Thymus (tissue), 11 donors: Measurements from ENCODE around the gene RGS7. TPM values are rescaled to one million over a fixed set of nuclear protein-coding genes. Genes with fewer than 3 reads are reported as not detected.
"Not testable (repeated sequence)": the region's sequence is repeated elsewhere in the genome, so short reads cannot be mapped to it uniquely, and the experiment has no call there.

ENCODE experiments used
- DNase-seq, 9 donors: peaks; one replicate each; pipeline ENCODE4 v3.0.0-alpha.2; 2013; ENCODE audit warnings: low spot score in 9 of 9, low read depth in 6 of 9, missing footprints in 1 of 9
- H3K27ac ChIP-seq, 2 donors: one replicate each; pipeline ENCODE4 v1.5.1; 2013; ENCODE audit warnings: control low read depth in 1 of 2, low read depth in 1 of 2, low read length in 1 of 2, mild to moderate bottlenecking in 1 of 2, moderate library complexity in 1 of 2
- H3K27me3 ChIP-seq, 2 donors: one replicate each; pipeline ENCODE4 v1.5.1; 2013; ENCODE audit warnings: low read length in 1 of 2; ENCODE audit not compliant: control insufficient read depth in 2 of 2, insufficient read depth in 1 of 2
- H3K36me3 ChIP-seq, 2 donors: one replicate each; pipeline ENCODE4 v1.5.1; 2013; ENCODE audit warnings: low read length in 1 of 2, mild to moderate bottlenecking in 1 of 2, moderate library complexity in 1 of 2; ENCODE audit not compliant: control insufficient read depth in 2 of 2, insufficient read depth in 2 of 2
- H3K4me1 ChIP-seq, 2 donors: one replicate each; pipeline ENCODE4 v1.5.1; 2013; ENCODE audit warnings: low read length in 2 of 2; ENCODE audit not compliant: control insufficient read depth in 2 of 2, insufficient read depth in 2 of 2
- H3K4me3 ChIP-seq, 2 donors: one replicate each; pipeline ENCODE4 v1.5.1; 2013; ENCODE audit warnings: low read length in 2 of 2, control low read depth in 1 of 2, mild to moderate bottlenecking in 1 of 2
- H3K9me3 ChIP-seq, 2 donors: one replicate each; pipeline ENCODE4 v1.5.1; 2013; ENCODE audit warnings: low read length in 1 of 2, mild to moderate bottlenecking in 1 of 2; ENCODE audit not compliant: control insufficient read depth in 2 of 2, insufficient read depth in 1 of 2
- WGBS: extraction: QIAGEN DNeasy Blood & Tissue Kit; methylation state at CpG from one replicate; pipeline ENCODE4 v1.1.7; 2013; 5-methylcytosine and 5-hydroxymethylcytosine counted together
- polyA plus RNA-seq: library from polyadenylated mRNA; stranded (reverse); fragments of 200-250 nt; gene quantifications from one replicate; pipeline ENCODE4 v1.2.3, GENCODE V29; 2013
- total RNA-seq: library from RNA; stranded (reverse); fragments of 120-200 nt; gene quantifications from one replicate; pipeline ENCODE4 v1.2.4, GENCODE V29; 2013
- donor health status: healthy.

Gene RGS7
- total and polyA plus RNA-seq, 2 donors, result 0.05 to 0.07 TPM

- not testable (repeated sequence) for H3K4me1 ChIP-seq, H3K4me3 ChIP-seq, H3K9me3 ChIP-seq, DNase-seq, H3K27me3 ChIP-seq, H3K27ac ChIP-seq, H3K36me3 ChIP-seq
- 86% methylated on average over 7 of the region's 7 CpGs for WGBS
These were observed 573.3 kb downstream of the RGS7 start for GRCh38 chr1:240783728-240784137.

DNA sequence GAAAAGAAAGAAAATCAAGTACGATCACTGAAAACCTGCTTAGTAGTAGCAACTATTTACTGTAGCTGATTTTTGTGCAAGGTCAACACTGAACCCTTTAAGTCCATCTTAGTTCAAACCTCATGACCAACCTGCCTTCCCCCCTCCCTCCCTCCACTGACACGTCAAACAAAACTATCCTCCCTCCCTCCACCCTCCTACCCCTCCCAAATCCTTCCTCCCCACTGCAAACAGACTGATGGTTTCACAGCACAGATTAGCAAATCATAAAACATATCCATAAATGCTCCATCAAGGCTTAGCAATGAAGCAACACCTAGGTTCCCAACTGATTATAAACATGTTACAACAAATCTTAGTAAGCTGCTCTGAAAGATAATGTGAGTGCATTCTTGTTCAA, 580.8 kb downstream of the RGS7 start:
- Histone ChIP-seq H3K27ac (no peak overlapping the region), H3K27me3 (no peaks in the 10 kb centered on the region), H3K9me3 (no peaks in the 10 kb centered on the region), H3K4me3 (no peak overlapping the region), H3K4me1 (no peaks in the 10 kb centered on the region), H3K36me3 (no peaks in the 10 kb centered on the region)
- DNase-seq, result no peak
- WGBS, result 76% methylated on average over 2 of the region's 2 CpGs

GRCh38 chr1:240772131-240772530, 584.9 kb downstream of the RGS7 start:
- H3K9me3 ChIP-seq, result no peaks in the 10 kb centered on the region
- no peak overlapping the region for H3K4me3 ChIP-seq
- no peaks in the 10 kb centered on the region for H3K4me1 ChIP-seq
- no peaks in the 10 kb centered on the region for H3K36me3 ChIP-seq
- no peaks in the 10 kb centered on the region for H3K27me3 ChIP-seq
- no peak overlapping the region for H3K27ac ChIP-seq
- no peak for DNase-seq
- 76% methylated on average over 3 of the region's 3 CpGs for WGBS

GRCh38 chr1:240771450-240771849, 585.6 kb downstream of the RGS7 start:
- H3K4me3 ChIP-seq, result no peak overlapping the region
- 94% methylated on average over 16 of the region's 16 CpGs for WGBS
- no peaks in the 10 kb centered on the region for H3K27me3 ChIP-seq
- H3K27ac ChIP-seq, result no peak overlapping the region
- no peaks in the 10 kb centered on the region for H3K36me3 ChIP-seq
- no peak for DNase-seq
- H3K4me1 ChIP-seq, result no peaks in the 10 kb centered on the region
- no peaks in the 10 kb centered on the region for H3K9me3 ChIP-seq

GRCh38 chr1:240768979-240769378, 588.0 kb downstream of the RGS7 start:
- DNase-seq, result no peak
- no peak overlapping the region for H3K4me3 ChIP-seq
- no peaks in the 10 kb centered on the region for H3K4me1 ChIP-seq
- H3K27me3 ChIP-seq, result no peaks in the 10 kb centered on the region
- WGBS, result 93% methylated on average over 4 of the region's 4 CpGs
- H3K27ac ChIP-seq, result no peak overlapping the region
- no peaks in the 10 kb centered on the region for H3K36me3 ChIP-seq
- no peaks in the 10 kb centered on the region for H3K9me3 ChIP-seq

GRCh38 chr1:240766831-240767230, 590.2 kb downstream of the RGS7 start:
- H3K4me1 ChIP-seq, result no peaks in the 10 kb centered on the region

GRCh38 chr1:240765732-240766363, 591.2 kb downstream of the RGS7 start:
- H3K9me3 ChIP-seq, result no peaks in the 10 kb centered on the region
- H3K4me1 ChIP-seq, result no peaks in the 10 kb centered on the region
- WGBS, result 80% methylated on average over 5 of the region's 5 CpGs
- no peak overlapping the region for H3K27ac ChIP-seq
- no peak for DNase-seq
- H3K36me3 ChIP-seq, result no peaks in the 10 kb centered on the region
- no peak overlapping the region for H3K4me3 ChIP-seq
- no peaks in the 10 kb centered on the region for H3K27me3 ChIP-seq

More at GRCh38 chr1:240766831-240767230, 590.2 kb downstream of the RGS7 start:
- Histone ChIP-seq H3K4me3 (no peak overlapping the region), H3K9me3 (no peaks in the 10 kb centered on the region), H3K27me3 (no peaks in the 10 kb centered on the region), H3K27ac (no peak overlapping the region), H3K36me3 (no peaks in the 10 kb centered on the region)
- DNase-seq, result no peak

GRCh38 chr1:240763771-240764170, 593.2 kb downstream of the RGS7 start:
- Histone ChIP-seq H3K36me3 (no peaks in the 10 kb centered on the region), H3K27me3 (no peaks in the 10 kb centered on the region), H3K27ac (no peak overlapping the region), H3K4me3 (no peak overlapping the region), H3K9me3 (no peaks in the 10 kb centered on the region), H3K4me1 (no peaks in the 10 kb centered on the region)
- WGBS, result 96% methylated on average over 12 of the region's 12 CpGs
- no peak for DNase-seq

DNA sequence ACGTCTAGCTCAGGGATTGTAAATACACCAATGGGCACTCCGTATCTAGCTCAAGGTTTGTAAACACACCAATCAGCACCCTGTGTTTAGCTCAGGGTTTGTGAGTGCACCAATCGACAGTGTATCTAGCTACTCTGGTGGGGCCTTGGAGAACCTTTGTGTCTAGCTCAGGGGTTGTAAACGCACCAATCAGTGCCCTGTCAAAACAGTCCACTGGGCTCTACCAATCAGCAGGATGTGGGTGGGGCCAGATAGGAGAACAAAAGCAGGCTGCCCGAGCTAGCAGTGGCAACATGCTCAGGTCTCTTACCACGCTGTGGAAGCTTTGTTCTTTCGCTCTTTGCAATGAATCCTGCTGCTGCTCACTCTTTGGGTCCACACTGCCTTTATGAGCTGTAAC, 593.9 kb downstream of the RGS7 start:
- H3K27me3 ChIP-seq, H3K9me3 ChIP-seq, DNase-seq, H3K36me3 ChIP-seq, H3K27ac ChIP-seq, H3K4me1 ChIP-seq, H3K4me3 ChIP-seq: not testable (repeated sequence)
- WGBS, result 91% methylated on average over 7 of the region's 7 CpGs
